HL-60 (cell line): Measurements from ENCODE around the gene PDSS2.

ENCODE experiments used
- DNase-seq, 2 experiments: peaks; one replicate each; pipeline ENCODE4 v3.0.0-alpha.2; 2010 to 2020; ENCODE audit warnings: low read depth in 1 of 2, low spot score in 1 of 2
- H3K27ac ChIP-seq: fragments of 250-450 bp; sonication (Bioruptor Pico); replicated peaks from 2 replicates; pipeline ENCODE4 v1.5.1; 2020; ENCODE audit warnings: mild to moderate bottlenecking, moderate library complexity
- H3K27me3 ChIP-seq: fragments of 250-450 bp; sonication (Bioruptor Pico); 2 replicates; pipeline ENCODE4 v1.5.1; 2021; ENCODE audit warnings: mild to moderate bottlenecking, moderate library complexity; ENCODE audit not compliant: insufficient read depth, poor library complexity, severe bottlenecking
- H3K4me3 ChIP-seq: replicated peaks from 2 replicates; pipeline ENCODE4 v1.5.1; 2011; ENCODE audit warnings: mild to moderate bottlenecking, control low read depth, low read length; ENCODE audit not compliant: insufficient read depth
- CTCF ChIP-seq: IDR thresholded peaks from one replicate; pipeline ENCODE4 v1.5.1; 2011; ENCODE audit warnings: low read length, control low read depth, inconsistent platforms; ENCODE audit not compliant: insufficient read depth
- GABPA ChIP-seq: IDR thresholded peaks from 2 replicates; pipeline ENCODE4 v1.6.1; 2012; ENCODE audit warnings: low read depth
- POLR2AphosphoS5 ChIP-seq: IDR thresholded peaks from 2 replicates; pipeline ENCODE4 v1.6.1; 2012; ENCODE audit warnings: low read depth
- SPI1 ChIP-seq: IDR thresholded peaks from 2 replicates; pipeline ENCODE4 v1.6.1; 2012; ENCODE audit warnings: low read depth, mild to moderate bottlenecking, borderline replicate concordance
- TF ChIP-seq, protein P1 (sequence below): IDR thresholded peaks from 2 replicates; pipeline ENCODE4 v1.6.1; 2012; ENCODE audit warnings: low read depth; ENCODE audit not compliant: insufficient replicate concordance

Gene PDSS2

GRCh38 chr6:107128175-107128574 is 331.2 kb downstream of the PDSS2 start:
- no peak overlapping the region for H3K27ac ChIP-seq
- TF ChIP-seq POLR2AphosphoS5 = no peak
- TF ChIP-seq SPI1 = no peak
- TF ChIP-seq, protein P1, sequence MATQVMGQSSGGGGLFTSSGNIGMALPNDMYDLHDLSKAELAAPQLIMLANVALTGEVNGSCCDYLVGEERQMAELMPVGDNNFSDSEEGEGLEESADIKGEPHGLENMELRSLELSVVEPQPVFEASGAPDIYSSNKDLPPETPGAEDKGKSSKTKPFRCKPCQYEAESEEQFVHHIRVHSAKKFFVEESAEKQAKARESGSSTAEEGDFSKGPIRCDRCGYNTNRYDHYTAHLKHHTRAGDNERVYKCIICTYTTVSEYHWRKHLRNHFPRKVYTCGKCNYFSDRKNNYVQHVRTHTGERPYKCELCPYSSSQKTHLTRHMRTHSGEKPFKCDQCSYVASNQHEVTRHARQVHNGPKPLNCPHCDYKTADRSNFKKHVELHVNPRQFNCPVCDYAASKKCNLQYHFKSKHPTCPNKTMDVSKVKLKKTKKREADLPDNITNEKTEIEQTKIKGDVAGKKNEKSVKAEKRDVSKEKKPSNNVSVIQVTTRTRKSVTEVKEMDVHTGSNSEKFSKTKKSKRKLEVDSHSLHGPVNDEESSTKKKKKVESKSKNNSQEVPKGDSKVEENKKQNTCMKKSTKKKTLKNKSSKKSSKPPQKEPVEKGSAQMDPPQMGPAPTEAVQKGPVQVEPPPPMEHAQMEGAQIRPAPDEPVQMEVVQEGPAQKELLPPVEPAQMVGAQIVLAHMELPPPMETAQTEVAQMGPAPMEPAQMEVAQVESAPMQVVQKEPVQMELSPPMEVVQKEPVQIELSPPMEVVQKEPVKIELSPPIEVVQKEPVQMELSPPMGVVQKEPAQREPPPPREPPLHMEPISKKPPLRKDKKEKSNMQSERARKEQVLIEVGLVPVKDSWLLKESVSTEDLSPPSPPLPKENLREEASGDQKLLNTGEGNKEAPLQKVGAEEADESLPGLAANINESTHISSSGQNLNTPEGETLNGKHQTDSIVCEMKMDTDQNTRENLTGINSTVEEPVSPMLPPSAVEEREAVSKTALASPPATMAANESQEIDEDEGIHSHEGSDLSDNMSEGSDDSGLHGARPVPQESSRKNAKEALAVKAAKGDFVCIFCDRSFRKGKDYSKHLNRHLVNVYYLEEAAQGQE = no peak
- TF ChIP-seq CTCF = no peak
- TF ChIP-seq GABPA = no peak
- no peak for DNase-seq
- no peak overlapping the region for H3K4me3 ChIP-seq
- H3K27me3 ChIP-seq = no peaks in the 10 kb centered on the region

- DNase-seq = no peak
- no peak overlapping the region for H3K4me3 ChIP-seq
- TF ChIP-seq POLR2AphosphoS5 (no peak), SPI1 (no peak), CTCF (no peak)
- TF ChIP-seq, protein P1 = no peak
- H3K27ac ChIP-seq = no peak overlapping the region
- H3K27me3 ChIP-seq = no peaks in the 10 kb centered on the region
Observed at GRCh38 chr6:107125771-107126170, 333.6 kb downstream of the PDSS2 start.

GRCh38 chr6:107124934-107125348 is 334.4 kb downstream of the PDSS2 start:
- Histone ChIP-seq H3K27ac (no peak overlapping the region), H3K4me3 (no peak overlapping the region), H3K27me3 (no peaks in the 10 kb centered on the region)
- no peak for TF ChIP-seq POLR2AphosphoS5
- no peak for DNase-seq

DNA sequence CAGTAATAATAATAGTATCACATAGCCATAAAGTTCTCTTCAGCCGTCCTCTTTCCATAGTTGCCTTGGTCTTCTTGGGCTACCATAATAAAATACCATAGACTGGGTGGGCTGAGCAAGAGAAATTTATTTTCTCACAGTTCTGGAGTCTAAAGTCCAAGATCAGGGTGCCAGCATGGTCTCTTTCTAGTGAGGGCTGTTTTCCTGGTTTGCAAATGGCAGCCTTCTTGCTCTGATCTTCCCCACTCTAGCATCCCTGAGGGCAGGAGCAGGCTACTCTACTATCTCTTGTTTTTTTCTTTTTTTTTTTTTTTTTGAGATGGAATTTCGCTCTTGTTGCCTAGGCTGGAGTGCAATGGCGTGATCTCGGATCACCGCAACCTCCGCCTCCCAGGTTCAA is 335.9 kb downstream of the PDSS2 start:
- Histone ChIP-seq H3K27ac (no peak overlapping the region), H3K27me3 (no peaks in the 10 kb centered on the region), H3K4me3 (no peak overlapping the region)
- TF ChIP-seq CTCF = no peak
- TF ChIP-seq GABPA = no peak
- no peak for TF ChIP-seq POLR2AphosphoS5
- TF ChIP-seq, protein P1 = no peak
- TF ChIP-seq SPI1 = no peak
- no peak for DNase-seq
